Nephron (organoid): Measurements from ENCODE around the gene KCNQ4.

ENCODE experiments used
- H3K27ac Mint-ChIP-seq, 3 experiments: 2 replicates each; pipeline ENCODE4 v1.8.0; 2020; ENCODE audit warnings: mixed read lengths in 3 of 3, mild to moderate bottlenecking in 2 of 3, moderate library complexity in 1 of 3
- H3K27me3 Mint-ChIP-seq: 2 replicates; pipeline ENCODE4 v1.8.0; 2021; ENCODE audit warnings: low read depth, mild to moderate bottlenecking, moderate library complexity, mixed read lengths
- H3K36me3 Mint-ChIP-seq: 2 replicates; pipeline ENCODE4 v1.8.0; 2020; ENCODE audit warnings: low read depth, mixed read lengths
- H3K4me1 Mint-ChIP-seq: 2 replicates; pipeline ENCODE4 v1.8.0; 2020; ENCODE audit warnings: mixed read lengths
- H3K4me3 Mint-ChIP-seq, 3 experiments: 2 replicates each; pipeline ENCODE4 v1.8.0; 2020; ENCODE audit warnings: mild to moderate bottlenecking in 3 of 3, mixed read lengths in 3 of 3, moderate library complexity in 2 of 3
- H3K9me3 Mint-ChIP-seq: 2 replicates; pipeline ENCODE4 v1.8.0; 2020; ENCODE audit warnings: mixed read lengths
- CTCF ChIP-seq, 3 experiments: fragments of 200-600 bp; sonication (generic); IDR thresholded peaks; one replicate each; pipeline ENCODE4 v1.5.0; 2021; ENCODE audit warnings: antibody characterized with exemption in 3 of 3; ENCODE audit not compliant: unreplicated experiment in 3 of 3

KCNQ4 gene

GRCh38 chr1:40745176-40745575 lies 38.4 kb upstream of the KCNQ4 start:
- H3K4me1 Mint-ChIP-seq: peaks cover 35% of the 10 kb centered on the region
- TF ChIP-seq CTCF (IDR thresholded peaks at IDR 0.05; ENCODE audit: unreplicated experiment in 3 of 3): no peak
- H3K27me3 Mint-ChIP-seq: no peaks in the 10 kb centered on the region
- no peak overlapping the region for H3K4me3 Mint-ChIP-seq
- no peak overlapping the region for H3K27ac Mint-ChIP-seq
- H3K36me3 Mint-ChIP-seq: peaks cover 78% of the 10 kb centered on the region
- H3K9me3 Mint-ChIP-seq: no peaks in the 10 kb centered on the region

- peaks cover 26% of the 10 kb centered on the region for H3K4me1 Mint-ChIP-seq
- H3K9me3 Mint-ChIP-seq: no peaks in the 10 kb centered on the region
Measured at GRCh38 chr1:40746344-40747090, 37.1 kb upstream of the KCNQ4 start.

GRCh38 chr1:40748841-40749718 lies 34.5 kb upstream of the KCNQ4 start:
- Mint-ChIP-seq H3K9me3 (no peaks in the 10 kb centered on the region), H3K4me1 (peaks cover 26% of the 10 kb centered on the region), H3K36me3 (peaks cover 76% of the 10 kb centered on the region), H3K4me3 (no peak overlapping the region), H3K27me3 (no peaks in the 10 kb centered on the region), H3K27ac (no peak overlapping the region)
- TF ChIP-seq CTCF (IDR thresholded peaks at IDR 0.05; ENCODE audit: unreplicated experiment in 3 of 3): no peak

More at GRCh38 chr1:40746344-40747090, 37.1 kb upstream of the KCNQ4 start:
- Mint-ChIP-seq H3K36me3 (peaks cover 76% of the 10 kb centered on the region), H3K27me3 (no peaks in the 10 kb centered on the region), H3K4me3 (no peak overlapping the region), H3K27ac (peak overlapping the region in 1 of 3 experiments; percentile 40)
- no peak for TF ChIP-seq CTCF (IDR thresholded peaks at IDR 0.05; ENCODE audit: unreplicated experiment in 3 of 3)

- H3K4me1 Mint-ChIP-seq: peaks cover 26% of the 10 kb centered on the region
- H3K9me3 Mint-ChIP-seq: no peaks in the 10 kb centered on the region
- no peaks in the 10 kb centered on the region for H3K27me3 Mint-ChIP-seq
- TF ChIP-seq CTCF (IDR thresholded peaks at IDR 0.05; ENCODE audit: unreplicated experiment in 3 of 3): no peak
- H3K4me3 Mint-ChIP-seq: no peak overlapping the region
- peaks cover 79% of the 10 kb centered on the region for H3K36me3 Mint-ChIP-seq
- H3K27ac Mint-ChIP-seq: no peak overlapping the region
Measured at GRCh38 chr1:40749817-40750216, 33.8 kb upstream of the KCNQ4 start.

GRCh38 chr1:40750451-40750908 lies 33.1 kb upstream of the KCNQ4 start:
- no peaks in the 10 kb centered on the region for H3K27me3 Mint-ChIP-seq

More at GRCh38 chr1:40750451-40750908, 33.1 kb upstream of the KCNQ4 start:
- H3K27ac Mint-ChIP-seq: no peak overlapping the region
- H3K4me1 Mint-ChIP-seq: peaks cover 21% of the 10 kb centered on the region
- no peak overlapping the region for H3K4me3 Mint-ChIP-seq
- no peaks in the 10 kb centered on the region for H3K9me3 Mint-ChIP-seq
- no peak for TF ChIP-seq CTCF (IDR thresholded peaks at IDR 0.05; ENCODE audit: unreplicated experiment in 3 of 3)
- peaks cover 80% of the 10 kb centered on the region for H3K36me3 Mint-ChIP-seq
